ENCODE data around the gene CA9. TPM values are rescaled to one million over a fixed set of nuclear protein-coding genes. Genes with fewer than 3 reads are reported as not detected.

Gene CA9
- total and polyA plus RNA-seq, 2 donors from 2014 or later = 0.67 to 0.85 TPM

DNA sequence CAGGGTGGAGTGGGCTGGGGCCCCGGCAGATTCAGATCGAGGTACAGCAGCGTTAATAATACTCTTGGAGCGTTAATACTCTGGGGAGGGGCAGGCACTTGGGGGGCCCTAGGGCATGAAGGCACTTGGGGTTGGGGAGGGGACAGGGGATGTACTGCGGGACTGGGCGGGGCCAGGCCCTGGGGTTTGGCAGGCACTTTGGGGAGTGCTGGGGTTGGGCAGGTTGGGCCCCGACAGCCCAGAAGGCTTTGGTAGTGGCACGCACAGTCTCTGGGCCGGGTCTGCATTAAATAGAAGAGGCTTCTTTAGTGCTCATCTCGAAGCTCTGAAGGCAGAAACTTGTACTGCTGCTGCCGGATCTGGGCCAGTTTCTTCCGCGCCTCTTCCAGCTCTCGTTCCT is 23.8 kb downstream of the CA9 start:
- Histone ChIP-seq H3K27ac (ENCODE audit: low read depth in 2 of 2, low read length in 2 of 2) (no peak overlapping the region), H3K9me3 (ENCODE audit: control insufficient read depth in 2 of 3, insufficient read depth in 1 of 3, low read length in 3 of 3) (no peaks in the 10 kb centered on the region), H3K27me3 (ENCODE audit: control insufficient read depth, insufficient read depth, low read length) (no peaks in the 10 kb centered on the region), H3K4me3 (ENCODE audit: low read length in 3 of 3) (no peak overlapping the region), H3K36me3 (ENCODE audit: control insufficient read depth in 2 of 3, insufficient read depth in 3 of 3, low read length in 3 of 3) (peaks cover 20 to 51% (median 45%) of the 10 kb centered on the region in 3 donors), H3K9ac (ENCODE audit: low read length in 3 of 3) (no peak overlapping the region), H3K4me1 (ENCODE audit: control insufficient read depth in 2 of 3, insufficient read depth in 2 of 3, low read depth in 1 of 3, low read length in 3 of 3) (peaks cover 0 to 2% (median 0%) of the 10 kb centered on the region in 3 donors)
- intact Hi-C loops (cut with DNase I) = no loop called here
- FAIRE-seq = no peak
- peak in 1 of 5 donors; percentile 58 for DNase-seq
- TF ChIP-seq, protein P1, sequence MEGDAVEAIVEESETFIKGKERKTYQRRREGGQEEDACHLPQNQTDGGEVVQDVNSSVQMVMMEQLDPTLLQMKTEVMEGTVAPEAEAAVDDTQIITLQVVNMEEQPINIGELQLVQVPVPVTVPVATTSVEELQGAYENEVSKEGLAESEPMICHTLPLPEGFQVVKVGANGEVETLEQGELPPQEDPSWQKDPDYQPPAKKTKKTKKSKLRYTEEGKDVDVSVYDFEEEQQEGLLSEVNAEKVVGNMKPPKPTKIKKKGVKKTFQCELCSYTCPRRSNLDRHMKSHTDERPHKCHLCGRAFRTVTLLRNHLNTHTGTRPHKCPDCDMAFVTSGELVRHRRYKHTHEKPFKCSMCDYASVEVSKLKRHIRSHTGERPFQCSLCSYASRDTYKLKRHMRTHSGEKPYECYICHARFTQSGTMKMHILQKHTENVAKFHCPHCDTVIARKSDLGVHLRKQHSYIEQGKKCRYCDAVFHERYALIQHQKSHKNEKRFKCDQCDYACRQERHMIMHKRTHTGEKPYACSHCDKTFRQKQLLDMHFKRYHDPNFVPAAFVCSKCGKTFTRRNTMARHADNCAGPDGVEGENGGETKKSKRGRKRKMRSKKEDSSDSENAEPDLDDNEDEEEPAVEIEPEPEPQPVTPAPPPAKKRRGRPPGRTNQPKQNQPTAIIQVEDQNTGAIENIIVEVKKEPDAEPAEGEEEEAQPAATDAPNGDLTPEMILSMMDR (IDR thresholded peaks at IDR 0.05; ENCODE audit: borderline replicate concordance, extremely low read depth, insufficient read depth) = no peak

DNA sequence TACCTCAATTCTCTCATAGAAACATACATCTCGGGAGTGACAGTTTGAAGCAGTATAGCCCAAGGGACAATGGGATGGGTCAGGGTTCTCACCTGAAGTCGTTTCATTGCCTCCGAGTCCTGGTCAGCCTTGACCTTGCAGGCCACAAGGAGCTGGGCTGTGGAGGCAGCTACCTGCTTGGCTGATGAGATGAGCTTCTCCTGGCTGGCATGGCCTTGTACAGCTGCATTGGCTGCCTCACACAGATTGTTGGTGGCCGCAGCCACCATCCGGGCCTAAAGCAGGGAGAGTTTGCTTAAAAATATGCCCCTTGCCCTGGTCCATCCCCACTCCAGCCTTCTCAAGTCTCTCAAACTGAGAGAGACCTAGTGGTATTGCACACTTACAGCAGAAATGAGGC is 24.5 kb downstream of the CA9 start:
- Histone ChIP-seq H3K4me1 (ENCODE audit: control insufficient read depth in 2 of 3, insufficient read depth in 2 of 3, low read depth in 1 of 3, low read length in 3 of 3) (peaks cover 0 to 2% (median 0%) of the 10 kb centered on the region in 3 donors), H3K27me3 (ENCODE audit: control insufficient read depth, insufficient read depth, low read length) (no peaks in the 10 kb centered on the region), H3K9ac (ENCODE audit: low read length in 3 of 3) (no peak overlapping the region), H3K9me3 (ENCODE audit: control insufficient read depth in 2 of 3, insufficient read depth in 1 of 3, low read length in 3 of 3) (no peaks in the 10 kb centered on the region), H3K36me3 (ENCODE audit: control insufficient read depth in 2 of 3, insufficient read depth in 3 of 3, low read length in 3 of 3) (peaks cover 21 to 58% (median 51%) of the 10 kb centered on the region in 3 donors), H3K27ac (ENCODE audit: low read depth in 2 of 2, low read length in 2 of 2) (no peak overlapping the region), H3K4me3 (ENCODE audit: low read length in 3 of 3) (no peak overlapping the region)
- DNase-seq (peak in 1 of 5 donors; percentile 37), FAIRE-seq (no peak)
- TF ChIP-seq, protein P1 (IDR thresholded peaks at IDR 0.05; ENCODE audit: borderline replicate concordance, extremely low read depth, insufficient read depth) = no peak
- intact Hi-C loops (cut with DNase I) = no loop called here

DNA sequence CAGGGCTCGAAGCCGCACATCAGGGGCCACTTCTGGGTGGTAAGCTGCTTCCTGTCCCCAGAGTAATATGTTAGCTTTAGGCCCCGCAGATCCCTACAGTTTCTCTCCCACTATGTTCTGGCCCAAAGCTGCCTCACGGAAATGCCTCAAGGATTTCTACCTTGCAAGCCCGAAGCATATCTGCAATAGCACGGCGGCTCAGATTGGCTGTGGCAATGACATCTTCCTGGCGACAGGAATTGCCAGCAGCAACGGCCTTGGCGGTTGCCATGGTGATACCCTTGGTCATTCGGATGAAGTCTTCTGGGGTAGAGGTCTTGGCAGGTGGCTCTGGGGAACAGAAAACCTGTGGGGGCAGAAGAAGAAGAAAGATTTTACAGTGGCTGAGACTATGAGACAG is 26.3 kb downstream of the CA9 start:
- DNase-seq (no peak), FAIRE-seq (no peak)
- Histone ChIP-seq H3K4me1 (ENCODE audit: control insufficient read depth in 2 of 3, insufficient read depth in 2 of 3, low read depth in 1 of 3, low read length in 3 of 3) (peaks cover 0 to 2% (median 0%) of the 10 kb centered on the region in 3 donors), H3K27ac (ENCODE audit: low read depth in 2 of 2, low read length in 2 of 2) (no peak overlapping the region), H3K4me3 (ENCODE audit: low read length in 3 of 3) (no peak overlapping the region), H3K36me3 (ENCODE audit: control insufficient read depth in 2 of 3, insufficient read depth in 3 of 3, low read length in 3 of 3) (peaks cover 23 to 76% (median 69%) of the 10 kb centered on the region in 3 donors), H3K9me3 (ENCODE audit: control insufficient read depth in 2 of 3, insufficient read depth in 1 of 3, low read length in 3 of 3) (no peaks in the 10 kb centered on the region), H3K9ac (ENCODE audit: low read length in 3 of 3) (no peak overlapping the region), H3K27me3 (ENCODE audit: control insufficient read depth, insufficient read depth, low read length) (no peaks in the 10 kb centered on the region)
- TF ChIP-seq, protein P1 (IDR thresholded peaks at IDR 0.05; ENCODE audit: borderline replicate concordance, extremely low read depth, insufficient read depth) = no peak
- intact Hi-C loops (cut with DNase I) = no loop called here

DNA sequence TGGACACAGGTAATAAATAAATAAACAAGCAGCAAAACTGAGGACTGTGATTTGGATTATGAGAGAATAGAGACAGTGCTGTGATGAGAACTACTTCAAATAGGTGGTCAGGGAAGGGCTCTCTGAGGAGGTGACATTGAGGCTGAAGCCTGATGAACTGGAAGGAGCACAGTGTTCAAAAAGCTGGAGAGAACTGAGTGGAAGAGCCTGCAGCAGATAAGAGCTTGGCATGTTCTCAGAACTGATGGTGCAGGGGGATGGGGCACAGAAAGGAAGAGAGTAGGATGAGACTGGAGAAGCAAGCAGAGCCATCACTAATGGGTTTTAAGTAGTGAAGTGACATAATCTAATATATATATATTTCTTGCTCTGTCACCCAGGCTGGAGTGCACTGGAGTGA is 27.2 kb downstream of the CA9 start:
- Histone ChIP-seq H3K36me3 (ENCODE audit: control insufficient read depth in 2 of 3, insufficient read depth in 3 of 3, low read length in 3 of 3) (peaks cover 26 to 85% (median 78%) of the 10 kb centered on the region in 3 donors), H3K27ac (ENCODE audit: low read depth in 2 of 2, low read length in 2 of 2) (no peak overlapping the region), H3K9me3 (ENCODE audit: control insufficient read depth in 2 of 3, insufficient read depth in 1 of 3, low read length in 3 of 3) (no peaks in the 10 kb centered on the region), H3K9ac (ENCODE audit: low read length in 3 of 3) (no peak overlapping the region), H3K27me3 (ENCODE audit: control insufficient read depth, insufficient read depth, low read length) (no peaks in the 10 kb centered on the region), H3K4me1 (ENCODE audit: control insufficient read depth in 2 of 3, insufficient read depth in 2 of 3, low read depth in 1 of 3, low read length in 3 of 3) (peaks cover 0 to 2% (median 0%) of the 10 kb centered on the region in 3 donors), H3K4me3 (ENCODE audit: low read length in 3 of 3) (no peak overlapping the region)
- TF ChIP-seq, protein P1 (IDR thresholded peaks at IDR 0.05; ENCODE audit: borderline replicate concordance, extremely low read depth, insufficient read depth) = no peak
- intact Hi-C loops (cut with DNase I) = no loop called here
- no peak for DNase-seq
- no peak for FAIRE-seq

Measured in kidney (tissue), 14 donors.